ENCODE data around the gene CCL3. TPM values are rescaled to one million over a fixed set of nuclear protein-coding genes. Genes with fewer than 3 reads are reported as not detected.
"Not testable (repeated sequence)": the region's sequence is repeated elsewhere in the genome, so short reads cannot be mapped to it uniquely, and the experiment has no call there.

The CCL3 gene
- total and polyA plus RNA-seq, 4 experiments from 2014 or later = 3.2 to 4.2 TPM; not detected in 2

DNA sequence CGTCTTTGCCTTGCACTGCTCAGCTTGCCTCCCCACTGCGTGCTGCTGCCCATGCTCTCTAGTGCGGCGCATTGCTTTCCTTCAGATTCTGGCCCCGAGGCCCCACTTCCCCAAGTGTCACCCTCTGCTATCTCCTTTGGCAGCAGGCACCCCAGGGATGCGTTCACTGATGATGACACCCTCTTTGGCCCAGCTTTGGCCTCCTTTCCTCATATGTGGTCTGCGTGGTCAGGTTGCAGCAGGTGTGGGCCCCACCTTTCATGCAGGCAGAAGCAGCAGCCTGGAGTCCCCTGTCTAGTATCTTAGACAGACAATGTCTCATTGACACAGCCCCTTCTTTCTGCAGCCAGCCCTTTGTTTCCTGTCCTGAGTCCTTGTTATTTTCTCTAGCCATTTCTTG, 4.8 kb upstream of the CCL3 start:
- H3K4me3 ChIP-seq (ENCODE audit: low read length in 2 of 2) = no peak overlapping the region
- DNase-seq = no peak
- peaks cover 0 to 5% (median 4%) of the 10 kb centered on the region in 4 donors for H3K4me1 Mint-ChIP-seq
- H3K27me3 Mint-ChIP-seq = peaks cover 12 to 25% of the 10 kb centered on the region in 2 donors
- POLR2A ChIA-PET (ENCODE audit: partially characterized antibody) = no interaction called here
- H3K27ac Mint-ChIP-seq = no peak overlapping the region
- H3K4me3 Mint-ChIP-seq = no peak overlapping the region
- no peaks in the 10 kb centered on the region for H3K9me3 Mint-ChIP-seq
- intact Hi-C loops (cut with micrococcal nuclease) = no loop called here
- CTCF ChIA-PET (ENCODE audit: partially characterized antibody) = no interaction called here
- H3K36me3 ChIP-seq (ENCODE audit: insufficient read depth, low read length) = no peaks in the 10 kb centered on the region
- H3K27ac ChIP-seq (ENCODE audit: low read depth, low read length) = no peak overlapping the region
- no peaks in the 10 kb centered on the region for H3K4me1 ChIP-seq (ENCODE audit: insufficient read depth, low read length)
- no peaks in the 10 kb centered on the region for H3K27me3 ChIP-seq (ENCODE audit: insufficient read depth, low read length)
- no peaks in the 10 kb centered on the region for H3K36me3 Mint-ChIP-seq
- no peaks in the 10 kb centered on the region for H3K9me3 ChIP-seq (ENCODE audit: control insufficient read depth in 1 of 2, low read length in 2 of 2)

DNA sequence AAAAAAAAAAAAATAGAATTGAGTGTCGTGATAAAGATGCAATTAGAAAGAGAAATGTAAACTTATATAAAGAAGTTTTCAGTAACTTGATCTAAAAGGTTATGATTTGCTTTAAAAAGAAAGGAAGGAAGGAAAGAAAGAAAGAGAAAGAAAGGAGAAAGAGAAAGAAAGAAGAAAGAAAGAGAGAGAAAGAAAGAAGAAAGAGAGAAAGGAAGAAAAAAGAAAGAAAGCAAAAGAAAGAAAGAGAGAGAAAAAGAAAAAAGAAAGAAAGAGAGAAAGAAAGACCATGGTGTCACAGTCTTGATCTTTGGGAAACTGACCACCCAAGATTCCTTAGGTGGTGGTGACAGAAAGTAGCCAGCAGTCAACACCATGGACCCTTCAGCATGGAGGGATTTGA, 4.3 kb upstream of the CCL3 start:
- ChIA-PET POLR2A (ENCODE audit: partially characterized antibody) (no interaction called here), CTCF (ENCODE audit: partially characterized antibody) (no interaction called here)
- no peak overlapping the region for H3K4me3 ChIP-seq (ENCODE audit: low read length in 2 of 2)
- Mint-ChIP-seq H3K36me3 (no peaks in the 10 kb centered on the region), H3K27ac (peak overlapping the region in 1 of 7 donors; percentile 43), H3K4me1 (peaks cover 0 to 5% (median 4%) of the 10 kb centered on the region in 4 donors), H3K27me3 (peaks cover 13 to 25% of the 10 kb centered on the region in 2 donors), H3K9me3 (no peaks in the 10 kb centered on the region), H3K4me3 (peak overlapping the region in 1 of 8 donors; percentile 49)
- no peaks in the 10 kb centered on the region for H3K9me3 ChIP-seq (ENCODE audit: control insufficient read depth in 1 of 2, low read length in 2 of 2)
- H3K27me3 ChIP-seq (ENCODE audit: insufficient read depth, low read length) = no peaks in the 10 kb centered on the region
- no peak overlapping the region for H3K27ac ChIP-seq (ENCODE audit: low read depth, low read length)
- DNase-seq = no peak
- no peaks in the 10 kb centered on the region for H3K36me3 ChIP-seq (ENCODE audit: insufficient read depth, low read length)
- intact Hi-C loops (cut with micrococcal nuclease) = no loop called here
- H3K4me1 ChIP-seq (ENCODE audit: insufficient read depth, low read length) = no peaks in the 10 kb centered on the region

DNA sequence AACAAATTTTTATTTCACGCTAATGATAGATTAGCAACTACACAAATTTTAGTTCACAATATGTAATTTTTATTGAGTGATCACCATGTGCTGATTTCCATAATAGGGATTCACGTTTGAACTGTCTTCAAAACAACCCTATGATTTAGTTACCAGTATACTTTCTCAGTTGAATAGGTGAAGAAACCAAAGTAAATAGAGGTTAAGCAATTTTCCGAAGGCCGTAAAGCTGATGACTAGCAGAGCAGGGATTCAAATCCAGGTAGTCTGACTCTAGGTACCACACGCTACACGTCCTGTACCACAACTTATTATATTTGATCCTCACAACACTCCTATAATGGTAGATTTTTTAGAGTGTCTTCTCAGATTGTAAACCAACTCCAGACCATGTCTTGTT, 2.8 kb upstream of the CCL3 start:
- peaks cover 13 to 29% of the 10 kb centered on the region in 2 donors for H3K27me3 Mint-ChIP-seq
- H3K36me3 ChIP-seq (ENCODE audit: insufficient read depth, low read length); H3K27ac Mint-ChIP-seq; H3K4me3 ChIP-seq (ENCODE audit: low read length in 2 of 2); POLR2A ChIA-PET (ENCODE audit: partially characterized antibody); H3K27me3 ChIP-seq (ENCODE audit: insufficient read depth, low read length); H3K4me3 Mint-ChIP-seq; H3K4me1 ChIP-seq (ENCODE audit: insufficient read depth, low read length); intact Hi-C loops (cut with micrococcal nuclease); H3K27ac ChIP-seq (ENCODE audit: low read depth, low read length); H3K9me3 Mint-ChIP-seq; DNase-seq; H3K36me3 Mint-ChIP-seq; H3K9me3 ChIP-seq (ENCODE audit: control insufficient read depth in 1 of 2, low read length in 2 of 2); H3K4me1 Mint-ChIP-seq; CTCF ChIA-PET (ENCODE audit: partially characterized antibody): not testable (repeated sequence)

DNA sequence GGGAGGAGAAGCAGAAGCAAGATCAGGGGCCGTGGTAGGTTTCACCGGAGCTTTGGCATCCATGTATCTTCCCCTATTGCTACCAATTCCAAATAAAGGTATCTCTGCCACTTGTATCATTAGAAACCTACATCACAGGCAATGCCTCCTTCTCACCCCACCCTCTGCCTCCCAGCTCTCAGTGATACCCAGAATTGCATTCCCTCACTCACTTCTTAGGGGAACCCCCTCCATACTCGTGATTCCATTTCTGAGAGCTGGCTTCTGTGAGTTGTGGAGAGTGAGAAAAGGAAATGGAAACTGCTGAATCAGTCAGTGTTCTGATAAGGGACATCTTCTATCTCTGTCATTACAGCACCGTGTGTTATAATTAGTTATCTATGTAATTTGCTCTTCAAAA, 2.3 kb upstream of the CCL3 start:
- H3K4me1 ChIP-seq (ENCODE audit: insufficient read depth, low read length) = no peaks in the 10 kb centered on the region
- H3K27ac Mint-ChIP-seq = no peak overlapping the region
- H3K27me3 Mint-ChIP-seq = peaks cover 15 to 29% of the 10 kb centered on the region in 2 donors
- H3K9me3 ChIP-seq (ENCODE audit: control insufficient read depth in 1 of 2, low read length in 2 of 2) = no peaks in the 10 kb centered on the region
- no peaks in the 10 kb centered on the region for H3K27me3 ChIP-seq (ENCODE audit: insufficient read depth, low read length)
- no peak overlapping the region for H3K4me3 ChIP-seq (ENCODE audit: low read length in 2 of 2)
- intact Hi-C loops (cut with micrococcal nuclease) = no loop called here
- H3K36me3 Mint-ChIP-seq = no peaks in the 10 kb centered on the region
- no peak overlapping the region for H3K27ac ChIP-seq (ENCODE audit: low read depth, low read length)
- H3K36me3 ChIP-seq (ENCODE audit: insufficient read depth, low read length) = no peaks in the 10 kb centered on the region
- peaks cover 0 to 5% (median 4%) of the 10 kb centered on the region in 4 donors for H3K4me1 Mint-ChIP-seq
- H3K9me3 Mint-ChIP-seq = no peaks in the 10 kb centered on the region
- H3K4me3 Mint-ChIP-seq = no peak overlapping the region
- no peak for DNase-seq
- CTCF ChIA-PET (ENCODE audit: partially characterized antibody) = no interaction called here
- POLR2A ChIA-PET (ENCODE audit: partially characterized antibody) = no interaction called here

DNA sequence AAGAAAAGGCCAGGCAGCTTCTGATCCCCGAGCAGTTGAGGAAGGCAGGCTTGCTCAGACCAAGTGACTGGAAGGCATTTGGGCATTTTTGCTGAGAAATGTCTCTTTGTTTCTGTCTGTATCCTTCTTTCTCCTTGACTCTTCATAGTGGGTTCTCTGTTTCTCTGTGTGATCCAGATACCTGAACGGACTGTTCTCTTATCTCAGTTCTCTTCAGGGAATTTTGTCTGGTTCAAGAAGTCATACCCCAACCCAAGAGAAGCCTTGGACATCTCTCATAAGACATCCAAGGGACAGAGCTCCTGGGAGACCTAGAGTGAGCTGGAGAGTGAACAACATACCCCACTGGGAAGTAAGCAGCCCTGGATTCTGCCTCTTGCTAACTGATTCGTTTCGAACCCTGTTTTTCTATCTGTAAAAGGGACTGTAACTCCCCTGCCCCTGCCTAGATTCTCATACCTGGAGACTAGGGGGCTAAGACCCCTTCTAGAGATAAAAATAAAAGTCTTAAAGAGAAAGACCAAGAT, 541 bp downstream of the CCL3 start:
- Mint-ChIP-seq H3K27me3 (peaks cover 15 to 27% of the 10 kb centered on the region in 2 donors), H3K36me3 (no peaks in the 10 kb centered on the region), H3K9me3 (no peaks in the 10 kb centered on the region), H3K4me3 (peak overlapping the region in 1 of 8 donors; percentile 3), H3K27ac (peak overlapping the region in 1 of 7 donors; percentile 31), H3K4me1 (peaks cover 2 to 5% (median 3%) of the 10 kb centered on the region in 4 donors)
- H3K27me3 ChIP-seq (ENCODE audit: insufficient read depth, low read length) = no peaks in the 10 kb centered on the region
- H3K9me3 ChIP-seq (ENCODE audit: control insufficient read depth in 1 of 2, low read length in 2 of 2) = no peaks in the 10 kb centered on the region
- H3K36me3 ChIP-seq (ENCODE audit: insufficient read depth, low read length) = no peaks in the 10 kb centered on the region
- intact Hi-C loops (cut with micrococcal nuclease) = no loop called here
- H3K4me3 ChIP-seq (ENCODE audit: low read length in 2 of 2) = no peak overlapping the region
- H3K4me1 ChIP-seq (ENCODE audit: insufficient read depth, low read length) = no peaks in the 10 kb centered on the region
- no peak overlapping the region for H3K27ac ChIP-seq (ENCODE audit: low read depth, low read length)
- DNase-seq = no peak
- ChIA-PET CTCF (ENCODE audit: partially characterized antibody) (no interaction called here), POLR2A (ENCODE audit: partially characterized antibody) (no interaction called here)

DNA sequence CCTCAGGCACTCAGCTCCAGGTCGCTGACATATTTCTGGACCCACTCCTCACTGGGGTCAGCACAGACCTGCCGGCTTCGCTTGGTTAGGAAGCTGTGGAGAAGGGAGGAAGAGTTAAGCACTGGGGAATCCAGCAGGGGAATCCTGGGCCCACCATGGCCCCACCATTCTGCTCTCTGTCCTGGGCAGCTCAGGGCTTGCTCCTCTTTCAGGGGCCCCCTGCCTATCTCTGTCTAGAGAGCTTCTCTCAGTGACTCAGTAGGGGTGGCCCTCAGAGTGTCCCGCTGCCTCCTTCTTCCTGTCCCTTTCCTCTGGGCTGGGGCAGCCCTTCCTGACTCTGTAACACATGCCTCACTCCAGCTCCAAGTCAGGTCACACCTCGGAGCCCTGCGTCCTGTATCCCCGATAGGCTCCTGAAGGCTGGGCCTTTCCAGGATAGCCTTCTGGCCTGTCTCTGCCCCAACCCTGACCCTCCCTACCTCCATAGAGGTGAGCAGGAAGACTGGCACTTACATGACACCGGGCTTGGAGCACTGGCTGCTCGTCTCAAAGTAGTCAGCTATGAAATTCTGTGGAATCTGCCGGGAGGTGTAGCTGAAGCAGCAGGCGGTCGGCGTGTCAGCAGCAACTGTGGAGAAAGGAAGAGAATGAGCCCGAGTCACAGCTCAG, 1.1 kb downstream of the CCL3 start:
- Mint-ChIP-seq H3K27me3 (peaks cover 13 to 26% of the 10 kb centered on the region in 2 donors), H3K9me3 (no peaks in the 10 kb centered on the region), H3K4me3 (peak overlapping the region in 1 of 8 donors; percentile 3), H3K27ac (peak overlapping the region in 2 of 7 donors; percentile 9 to 82), H3K36me3 (no peaks in the 10 kb centered on the region), H3K4me1 (peaks cover 2 to 6% (median 3%) of the 10 kb centered on the region in 4 donors)
- DNase-seq = no peak
- no peaks in the 10 kb centered on the region for H3K36me3 ChIP-seq (ENCODE audit: insufficient read depth, low read length)
- ChIA-PET POLR2A (ENCODE audit: partially characterized antibody) (no interaction called here), CTCF (ENCODE audit: partially characterized antibody) (no interaction called here)
- intact Hi-C loops (cut with micrococcal nuclease) = no loop called here
- no peaks in the 10 kb centered on the region for H3K4me1 ChIP-seq (ENCODE audit: insufficient read depth, low read length)
- no peaks in the 10 kb centered on the region for H3K27me3 ChIP-seq (ENCODE audit: insufficient read depth, low read length)
- H3K4me3 ChIP-seq (ENCODE audit: low read length in 2 of 2) = no peak overlapping the region
- H3K27ac ChIP-seq (ENCODE audit: low read depth, low read length) = no peak overlapping the region
- H3K9me3 ChIP-seq (ENCODE audit: control insufficient read depth in 1 of 2, low read length in 2 of 2) = no peaks in the 10 kb centered on the region

DNA sequence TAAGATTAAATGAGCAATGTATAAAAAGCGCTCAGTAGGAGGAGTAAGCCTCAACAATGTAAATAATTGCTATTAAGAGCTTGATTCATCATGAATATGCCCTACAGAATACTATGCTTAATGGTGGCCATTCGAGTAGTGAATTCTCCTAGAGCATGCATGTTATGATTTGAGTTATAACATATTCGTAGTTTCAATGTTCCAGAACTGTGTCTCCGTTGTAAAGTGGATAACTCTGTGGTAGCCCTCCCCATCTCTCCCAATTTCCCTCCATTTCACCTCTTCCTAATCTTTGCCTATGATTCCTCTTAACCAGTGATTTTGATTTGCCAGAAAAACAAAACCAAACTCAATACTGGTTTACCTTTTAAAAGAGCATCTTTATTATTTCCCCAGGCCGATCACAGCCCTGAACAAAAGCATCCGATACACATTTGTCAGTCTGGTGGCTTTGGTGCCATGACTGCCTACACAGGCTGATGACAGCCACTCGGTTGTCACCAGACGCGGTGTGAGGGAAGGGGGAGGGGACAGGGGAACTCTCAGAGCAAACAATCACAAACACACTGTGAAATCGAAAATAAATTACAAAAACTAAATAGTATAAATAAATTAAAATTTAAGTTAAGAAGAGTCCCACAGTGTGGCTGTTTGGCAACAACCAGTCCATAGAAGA, 1.9 kb downstream of the CCL3 start:
- H3K4me3 Mint-ChIP-seq; H3K9me3 Mint-ChIP-seq; H3K4me1 ChIP-seq (ENCODE audit: insufficient read depth, low read length); H3K27ac ChIP-seq (ENCODE audit: low read depth, low read length); H3K9me3 ChIP-seq (ENCODE audit: control insufficient read depth in 1 of 2, low read length in 2 of 2); H3K4me3 ChIP-seq (ENCODE audit: low read length in 2 of 2); CTCF ChIA-PET (ENCODE audit: partially characterized antibody); H3K36me3 ChIP-seq (ENCODE audit: insufficient read depth, low read length); intact Hi-C loops (cut with micrococcal nuclease); DNase-seq; POLR2A ChIA-PET (ENCODE audit: partially characterized antibody); H3K27me3 ChIP-seq (ENCODE audit: insufficient read depth, low read length); H3K36me3 Mint-ChIP-seq: not testable (repeated sequence)
- H3K27me3 Mint-ChIP-seq = peaks cover 12 to 27% of the 10 kb centered on the region in 2 donors
- peak overlapping the region in 1 of 7 donors; percentile 25 for H3K27ac Mint-ChIP-seq
- H3K4me1 Mint-ChIP-seq = peaks cover 4 to 12% (median 7%) of the 10 kb centered on the region in 4 donors
